HepG2 (cell line): Measurements from ENCODE around the gene LCLAT1. TPM values are rescaled to one million over a fixed set of nuclear protein-coding genes. Genes with fewer than 3 reads are reported as not detected.

ENCODE experiments used
- ATAC-seq: fragments of 200-7000 bp; cut with Tn5 transposase; 3 replicates; pipeline ENCODE4 v1.9.1; 2020; ENCODE audit warnings: mild to moderate bottlenecking, moderate library complexity
- BruUV-seq: library from RNA; stranded (reverse); fragments of 400-500 nt; replicated peaks from 2 replicates; lab custom pipeline; 2021; lab: Mats Ljungman, UMichigan
- CTCF ChIA-PET: fragments of 300-600 bp; formaldehyde crosslinking; extraction: SDS; loops from one replicate; lab custom pipeline; 2021; ENCODE audit warnings: low total read pairs, inconsistent platforms, low intra/inter-chr PET ratio; lab: Yijun Ruan, JAX
- POLR2A ChIA-PET: fragments of 350-600 bp; sonication (Branson Sonifier 250); formaldehyde crosslinking; loops from one replicate; lab custom pipeline; 2020; ENCODE audit warnings: antibody characterized with exemption, inconsistent platforms; lab: Yijun Ruan, JAX
- DNase-seq: peaks from one replicate; pipeline ENCODE4 v3.0.0-alpha.2; 2015; ENCODE audit warnings: low spot score
- FAIRE-seq: peaks from 3 replicates; lab custom pipeline; 2011; peaks lifted over from hg19 to GRCh38; lab: Jason Lieb, UNC
- H2AFZ ChIP-seq: one replicate; pipeline ENCODE4 v1.6.1; 2011; ENCODE audit warnings: low read length, inconsistent platforms
- H3K27ac ChIP-seq: fragments of 300-600 bp; 3 replicates; pipeline ENCODE4 v1.8.0; 2011; ENCODE audit warnings: mixed run types, mild to moderate bottlenecking, mixed read lengths, low read length, inconsistent platforms; ENCODE audit not compliant: insufficient read depth; ENCODE audit errors: extremely low read length
- H3K27me3 ChIP-seq, 2 experiments: fragments of 200-600 bp in 1 of 2; 2 replicates in 1 of 2; 3 replicates in 1 of 2; pipeline versions ENCODE4 v1.6.0 to v1.8.0; 2011; ENCODE audit warnings: low read length in 2 of 2, mild to moderate bottlenecking in 2 of 2, moderate library complexity in 2 of 2, inconsistent platforms in 1 of 2; ENCODE audit not compliant: insufficient read depth in 2 of 2, control insufficient read depth in 1 of 2
- H3K36me3 ChIP-seq, 2 experiments: fragments of 200-600 bp in 1 of 2; replicated peaks in 1 of 2; 2 replicates in 1 of 2; 3 replicates in 1 of 2; pipeline versions ENCODE4 v1.5.1 to v1.8.0; 2011; ENCODE audit warnings: low read length in 2 of 2, inconsistent platforms in 1 of 2; ENCODE audit not compliant: insufficient read depth in 2 of 2, control insufficient read depth in 1 of 2
- H3K4me1 ChIP-seq: 2 replicates; pipeline ENCODE4 v1.5.1; 2012; ENCODE audit warnings: low read length, inconsistent platforms; ENCODE audit not compliant: insufficient read depth
- H3K4me2 ChIP-seq: 2 replicates; pipeline ENCODE4 v1.6.0; 2011; ENCODE audit warnings: low read depth, low read length, inconsistent platforms
- H3K4me3 ChIP-seq, 3 experiments: fragments of 200-600 bp in 1 of 3; sonication (generic), shearing (Covaris generic) in 1 of 3; replicated peaks in 1 of 3; 2 replicates each; pipeline ENCODE4 v1.5.1; 2011 to 2016; ENCODE audit warnings: low read length in 3 of 3, inconsistent platforms in 2 of 3, low read depth in 2 of 3, mild to moderate bottlenecking in 2 of 3, control low read depth in 1 of 3, mixed read lengths in 1 of 3; ENCODE audit not compliant: insufficient read depth in 1 of 3
- H3K79me2 ChIP-seq: one replicate; pipeline ENCODE4 v1.6.1; 2011; ENCODE audit warnings: low read length, inconsistent platforms; ENCODE audit not compliant: insufficient read depth
- H3K9ac ChIP-seq: 2 replicates; pipeline ENCODE4 v1.6.0; 2011; ENCODE audit warnings: mild to moderate bottlenecking, low read depth, low read length, inconsistent platforms; ENCODE audit not compliant: insufficient read depth
- H3K9me3 ChIP-seq: 2 replicates; pipeline ENCODE4 v1.5.1; 2012; ENCODE audit warnings: mild to moderate bottlenecking, low read length
- H4K20me1 ChIP-seq: 2 replicates; pipeline ENCODE4 v1.6.0; 2011; ENCODE audit warnings: inconsistent platforms, mild to moderate bottlenecking, low read length, moderate library complexity; ENCODE audit not compliant: insufficient read depth
- CBX5 ChIP-seq: sonication (generic); formaldehyde crosslinking; IDR thresholded peaks from 2 replicates; pipeline ENCODE4 v1.4.0; 2020; ENCODE audit warnings: missing genetic modification reagents, borderline replicate concordance
- CHCHD3 ChIP-seq: sonication (generic); formaldehyde crosslinking; IDR thresholded peaks from 2 replicates; pipeline ENCODE4 v1.8.0; 2022; ENCODE audit warnings: mild to moderate bottlenecking, missing genetic modification reagents, moderate library complexity
- HIC2 ChIP-seq: sonication (generic); formaldehyde crosslinking; IDR thresholded peaks from 2 replicates; pipeline ENCODE4 v1.9.0; 2022; ENCODE audit warnings: low read depth, missing genetic modification reagents
- IRF9 ChIP-seq: sonication (generic); formaldehyde crosslinking; IDR thresholded peaks from 2 replicates; pipeline ENCODE4 v1.8.0; 2022; ENCODE audit warnings: missing genetic modification reagents, mild to moderate bottlenecking, borderline replicate concordance
- KLF15 ChIP-seq: sonication (generic); formaldehyde crosslinking; IDR thresholded peaks from 2 replicates; pipeline ENCODE4 v1.8.1; 2023; ENCODE audit warnings: borderline replicate concordance, mild to moderate bottlenecking, inconsistent platforms, missing genetic modification reagents, mixed read lengths
- NFYB ChIP-seq: sonication (generic); formaldehyde crosslinking; IDR thresholded peaks from 2 replicates; pipeline ENCODE4 v1.4.0; 2020; ENCODE audit warnings: missing genetic modification reagents
- PHF20 ChIP-seq: sonication (generic); formaldehyde crosslinking; IDR thresholded peaks from 2 replicates; pipeline ENCODE4 v1.5.0; 2020; ENCODE audit warnings: mild to moderate bottlenecking, missing genetic modification reagents
- SNAPC5 ChIP-seq: sonication (generic); formaldehyde crosslinking; IDR thresholded peaks from 2 replicates; pipeline ENCODE4 v1.8.1; 2023; ENCODE audit warnings: mild to moderate bottlenecking, missing genetic modification reagents, borderline replicate concordance
- YEATS4 ChIP-seq: sonication (generic); formaldehyde crosslinking; IDR thresholded peaks from 2 replicates; pipeline ENCODE4 v1.4.0; 2020; ENCODE audit warnings: missing genetic modification reagents, borderline replicate concordance
- ZNF543 ChIP-seq: sonication (generic); formaldehyde crosslinking; IDR thresholded peaks from 2 replicates; pipeline ENCODE4 v1.4.0; 2020; ENCODE audit warnings: mild to moderate bottlenecking, missing genetic modification reagents
- ZNF556 ChIP-seq: sonication (generic); formaldehyde crosslinking; IDR thresholded peaks from 2 replicates; pipeline ENCODE4 v1.4.0; 2020; ENCODE audit warnings: mild to moderate bottlenecking, missing genetic modification reagents, borderline replicate concordance
- ZUFSP ChIP-seq: sonication (generic); formaldehyde crosslinking; IDR thresholded peaks from 2 replicates; pipeline ENCODE4 v1.9.0; 2021; ENCODE audit warnings: missing genetic modification reagents, mild to moderate bottlenecking, borderline replicate concordance
- WGBS: methylation state at CpG from one replicate; pipeline ENCODE4 v1.1.6; 2017; ENCODE audit warnings: low lambda C conversion rate; 5-methylcytosine and 5-hydroxymethylcytosine counted together
- in situ Hi-C: cut with HindIII; loops from 2 replicates; pipeline ENCODE4 v1.10.0; 2017; ENCODE audit warnings: low pct_unique_long_range_greater_than_20kb; ENCODE audit not compliant: extremely low pct_ligation_motif_present
- intact Hi-C: fragments of 100-400 bp; cut with micrococcal nuclease; formaldehyde crosslinking; loops from one replicate; pipeline ENCODE4 v1.10.0; 2022; ENCODE audit not compliant: unreplicated experiment
- polyA plus RNA-seq, 8 experiments: library from polyadenylated mRNA; depleted of rRNA in 3 of 8; stranded (reverse) in 7 of 8; unstranded in 1 of 8; fragments of >200 nt; fragmentation: Illumina TruSeq in 4 of 8; extraction: Trizol in 4 of 8; gene quantifications; 2 replicates each; pipeline versions ENCODE4 v1.2.1 to v1.2.3, GENCODE V29; 2011 to 2016; ENCODE audit warnings: low read depth in 4 of 8, missing spikeins in 1 of 8, mixed read lengths in 1 of 8; ENCODE audit not compliant: insufficient read depth in 1 of 8
- total RNA-seq, 5 experiments: library from RNA; depleted of rRNA; stranded (reverse); fragments of >200 nt; fragmentation: Illumina TruSeq; extraction: Trizol; gene quantifications; 2 replicates each; pipeline ENCODE4 v1.2.3, GENCODE V29; 2016; ENCODE audit warnings: low read depth in 1 of 5

Gene LCLAT1
- total and polyA plus RNA-seq, 2 of the 13 experiments (the other 11 are each of a cell fraction or from before 2014, with no cell fraction given), result 18.0 to 28.0 TPM

- CTCF ChIA-PET, result no interaction called here
Measured at GRCh38 chr2:30567317-30567716, 120.3 kb downstream of the LCLAT1 start.

GRCh38 chr2:30569946-30570345 is 122.9 kb downstream of the LCLAT1 start:
- no peaks in the 10 kb centered on the region for H3K27me3 ChIP-seq
- no peak overlapping the region for H3K4me2 ChIP-seq
- no peaks in the 10 kb centered on the region for H4K20me1 ChIP-seq
- no peak for DNase-seq
- no peak for FAIRE-seq
- intact Hi-C loops, result no loop called here
- H3K4me3 ChIP-seq, result no peak overlapping the region
- peaks cover 1 to 18% of the 10 kb centered on the region in 2 experiments; a peak in 4 of 5 replicates for H3K36me3 ChIP-seq
- POLR2A ChIA-PET, result no interaction called here
- no peaks in the 10 kb centered on the region for H3K9me3 ChIP-seq
- no peak for ATAC-seq
- H3K79me2 ChIP-seq, result no peaks in the 10 kb centered on the region
- no peak overlapping the region for H2AFZ ChIP-seq
- no peak overlapping the region for H3K27ac ChIP-seq
- in situ Hi-C loops, result no loop called here
- no TSS peak for BruUV-seq
- CTCF ChIA-PET, result no interaction called here
- H3K4me1 ChIP-seq, result no peaks in the 10 kb centered on the region
- no peak overlapping the region for H3K9ac ChIP-seq
- TF ChIP-seq YEATS4 (CRISPR knock-in tag), result no peak
- no peak for TF ChIP-seq ZNF543
- TF ChIP-seq IRF9 (CRISPR knock-in tag), result no peak
- no peak for TF ChIP-seq ZUFSP (CRISPR knock-in tag)
- TF ChIP-seq KLF15 (CRISPR knock-in tag), result no peak
- no peak for TF ChIP-seq ZNF556 (CRISPR knock-in tag)
- no peak for TF ChIP-seq SNAPC5 (CRISPR knock-in tag)

More at GRCh38 chr2:30567317-30567716, 120.3 kb downstream of the LCLAT1 start:
- WGBS, result 93% methylated on average over 4 of the region's 4 CpGs
- Histone ChIP-seq H4K20me1 (no peaks in the 10 kb centered on the region), H3K79me2 (no peaks in the 10 kb centered on the region), H3K4me3 (no peak overlapping the region), H3K4me2 (no peak overlapping the region), H3K9ac (no peak overlapping the region)
- in situ Hi-C loops, result no loop called here
- intact Hi-C loops, result no loop called here
- FAIRE-seq, result no peak
- BruUV-seq, result no TSS peak
- DNase-seq, result no peak
- no peak for TF ChIP-seq CHCHD3 (CRISPR knock-in tag)
- TF ChIP-seq NFYB (CRISPR knock-in tag), result no peak
- TF ChIP-seq PHF20 (CRISPR knock-in tag), result no peak
- no peak for TF ChIP-seq HIC2 (CRISPR knock-in tag)
- TF ChIP-seq CBX5 (CRISPR knock-in tag), result no peak
- TF ChIP-seq, all 625 proteins: peak for 0
- no peaks in the 10 kb centered on the region for H3K27me3 ChIP-seq
- H3K36me3 ChIP-seq, result peaks cover 0 to 18% of the 10 kb centered on the region in 2 experiments; a peak in 4 of 5 replicates
- no peaks in the 10 kb centered on the region for H3K9me3 ChIP-seq
- no peaks in the 10 kb centered on the region for H3K4me1 ChIP-seq
- no peak overlapping the region for H2AFZ ChIP-seq
- POLR2A ChIA-PET, result no interaction called here
- no peak for ATAC-seq
- H3K27ac ChIP-seq, result no peak overlapping the region
